GM19351 (cell line): ENCODE data around the gene TRIAP1.

ENCODE experiments used
- ATAC-seq: cut with Tn5 transposase; IDR thresholded peaks from one replicate; pipeline ENCODE4 v1.9.1; 2021; ENCODE audit warnings: mild to moderate bottlenecking, moderate library complexity; ENCODE audit not compliant: unreplicated experiment

The TRIAP1 gene

DNA sequence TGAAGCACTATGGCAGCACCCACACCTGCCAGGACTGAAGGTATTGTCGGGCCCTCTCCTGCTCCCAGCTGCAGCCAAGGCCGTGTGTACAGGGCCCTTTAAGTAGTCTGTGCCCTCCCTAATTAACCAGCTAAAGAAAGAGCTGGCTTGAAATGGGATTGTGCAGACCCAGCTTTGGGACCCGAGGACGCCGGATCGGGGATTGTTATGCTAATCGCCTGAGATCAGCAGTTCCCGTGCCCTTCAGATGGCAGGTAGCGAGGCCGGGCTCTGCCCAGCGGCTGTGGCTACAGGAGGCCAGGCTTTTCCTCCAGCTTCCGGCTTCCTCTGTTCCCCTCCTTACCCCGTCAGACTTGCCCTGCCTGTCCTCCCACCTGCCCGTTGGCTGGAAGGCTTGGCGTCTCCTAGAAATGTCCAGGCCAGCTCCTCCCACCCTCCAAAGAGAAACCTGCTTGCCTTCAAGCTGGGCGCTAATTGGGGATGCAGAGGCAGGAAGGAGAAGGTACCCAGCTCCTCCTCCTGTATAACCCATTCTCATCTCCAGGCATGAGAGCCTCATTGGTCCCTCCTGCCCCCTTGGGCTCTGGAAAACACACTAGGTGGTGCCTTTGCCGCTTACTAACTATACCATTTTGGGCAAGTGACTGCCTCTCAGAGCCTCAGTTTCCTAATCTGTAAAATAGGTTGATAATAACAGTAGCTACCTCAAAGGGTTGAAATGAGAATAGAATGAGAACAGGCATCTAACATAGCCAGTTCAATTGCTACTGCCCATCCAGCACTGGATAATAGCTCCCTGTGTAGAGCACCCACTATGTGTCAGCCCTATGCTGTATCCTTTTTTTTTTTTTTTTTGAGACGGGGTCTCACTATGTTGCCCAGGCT is 51.5 kb downstream of the TRIAP1 start:
- no peak for ATAC-seq
